Activated CD8-positive, alpha-beta memory T cell treated with anti-CD3 and anti-CD28 coated beads for 36 hours (primary cell): ENCODE data around the gene DRC3. TPM values are rescaled to one million over a fixed set of nuclear protein-coding genes. Genes with fewer than 3 reads are reported as not detected.

Source experiments
- CTCF ChIA-PET: fragments of 350-600 bp; sonication (Branson Sonifier 250); formaldehyde crosslinking; loops from one replicate; lab custom pipeline; 2021; ENCODE audit warnings: antibody characterized with exemption; lab: Charles Lee
- POLR2A ChIA-PET: fragments of 350-600 bp; sonication (Branson Sonifier 250); formaldehyde crosslinking; loops from one replicate; lab custom pipeline; 2021; ENCODE audit warnings: antibody characterized with exemption; lab: Charles Lee
- total RNA-seq, 2 experiments: library from RNA; stranded (reverse); gene quantifications; one replicate each; pipeline ENCODE4 v1.2.3, GENCODE V29; 2021

The DRC3 gene, protein sequence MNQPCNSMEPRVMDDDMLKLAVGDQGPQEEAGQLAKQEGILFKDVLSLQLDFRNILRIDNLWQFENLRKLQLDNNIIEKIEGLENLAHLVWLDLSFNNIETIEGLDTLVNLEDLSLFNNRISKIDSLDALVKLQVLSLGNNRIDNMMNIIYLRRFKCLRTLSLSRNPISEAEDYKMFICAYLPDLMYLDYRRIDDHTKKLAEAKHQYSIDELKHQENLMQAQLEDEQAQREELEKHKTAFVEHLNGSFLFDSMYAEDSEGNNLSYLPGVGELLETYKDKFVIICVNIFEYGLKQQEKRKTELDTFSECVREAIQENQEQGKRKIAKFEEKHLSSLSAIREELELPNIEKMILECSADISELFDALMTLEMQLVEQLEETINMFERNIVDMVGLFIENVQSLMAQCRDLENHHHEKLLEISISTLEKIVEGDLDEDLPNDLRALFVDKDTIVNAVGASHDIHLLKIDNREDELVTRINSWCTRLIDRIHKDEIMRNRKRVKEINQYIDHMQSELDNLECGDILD
- total RNA-seq, result under 1 TPM; 0.48 to 0.55 TPM

GRCh38 chr17:17972126-17972951, at the start of gene DRC3, which contains the start of gene TOM1L2:
Gene DRC3 (plus strand): TSS chr17:17972862. CDS start chr17:17977599, 4,737 bp downstream.
Gene TOM1L2 (minus strand): TSS chr17:17972400. CDS start chr17:17972313, 87 bp downstream.
- CTCF ChIA-PET, result interaction anchor here (0.7 to 2.7 kb wide), 4 partner anchors 13 to 61 kb away, joined by 3 to 11 read pairs (median 4); no protein-coding TSS in a partner anchor
- POLR2A ChIA-PET, result interaction anchor here (0.6 to 1.1 kb wide), 4 partner anchors 12 to 136 kb away, joined by 3 to 6 read pairs (median 4); no protein-coding TSS in a partner anchor

DNA sequence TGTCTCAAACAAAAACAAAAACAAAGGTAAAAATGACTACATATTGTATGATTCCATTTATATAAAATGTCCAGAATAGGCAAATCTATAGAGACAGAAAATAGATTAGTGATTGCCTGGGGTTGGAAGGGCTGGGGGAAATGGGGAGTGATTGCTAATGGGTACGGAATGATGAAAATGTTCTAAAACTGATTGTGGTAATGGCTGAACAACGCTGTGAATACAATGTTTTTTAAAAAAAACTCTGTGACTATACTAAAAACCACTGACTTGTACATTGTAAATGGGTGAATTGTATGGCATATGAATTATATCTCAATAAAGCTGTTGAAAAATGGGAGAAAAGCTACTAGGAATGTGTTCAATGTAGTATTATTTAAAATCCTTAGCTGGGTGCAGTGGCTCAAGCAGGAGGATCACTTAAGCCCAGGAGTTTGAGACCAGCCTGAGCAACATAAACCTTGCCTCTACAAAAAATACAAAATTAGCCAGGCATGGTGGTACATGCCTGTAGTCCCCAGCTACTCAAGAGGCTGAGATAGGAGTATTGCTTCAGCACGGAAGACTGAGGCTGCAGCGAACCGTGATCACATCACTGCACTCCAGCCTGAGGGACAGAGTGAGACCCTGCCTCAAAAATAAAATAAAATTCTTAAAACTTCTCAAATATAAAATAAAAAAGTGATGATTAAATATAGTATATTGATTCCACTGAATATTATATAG, 48.4 kb upstream of the DRC3 start:
- ChIA-PET POLR2A (interaction anchor here (0.6 kb wide), 2 partner anchors 77 to 173 kb away, joined by 3 to 4 read pairs; no protein-coding TSS in a partner anchor), CTCF (no interaction called here)

GRCh38 chr17:17924857-17925250, 47.8 kb upstream of the DRC3 start:
- ChIA-PET CTCF (no interaction called here), POLR2A (interaction anchor here (0.6 kb wide), 1 partner anchor 173 kb away, joined by 4 read pairs; no protein-coding TSS in a partner anchor)

- CTCF ChIA-PET, result interaction anchor here (0.5 to 0.6 kb wide), 3 partner anchors 98 to 700 kb away, joined by 3 read pairs; no protein-coding TSS in a partner anchor
- POLR2A ChIA-PET, result no interaction called here
Observed at GRCh38 chr17:17926036-17926435, 46.6 kb upstream of the DRC3 start.

DNA sequence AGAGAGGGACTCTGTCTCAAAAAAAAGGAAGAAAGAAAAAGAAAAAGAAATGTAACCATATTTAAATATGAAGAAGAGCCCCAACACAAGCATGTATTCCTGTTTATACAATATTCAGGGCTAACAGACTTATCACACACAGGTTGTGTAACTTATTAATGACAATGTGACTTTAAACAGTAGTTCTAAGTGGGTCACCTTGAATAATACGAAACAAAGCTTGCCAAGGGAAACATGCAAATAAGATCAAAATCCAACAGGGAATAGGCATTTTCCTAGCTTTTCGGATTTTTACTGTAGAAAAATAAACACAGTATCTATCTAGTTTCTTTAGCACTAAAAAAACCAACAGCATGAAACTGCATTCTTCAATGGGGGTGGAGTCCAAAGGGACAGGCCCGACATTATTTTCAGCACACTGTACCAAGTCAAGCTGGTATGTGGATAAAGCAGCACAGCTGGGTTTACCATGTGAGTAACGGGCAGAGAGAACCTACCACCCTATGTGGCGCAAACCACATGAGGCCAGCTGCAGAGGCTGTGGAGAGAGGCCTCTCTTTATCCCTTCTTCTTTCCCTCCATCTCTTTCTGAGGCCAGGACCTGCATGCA, 45.7 kb upstream of the DRC3 start:
- ChIA-PET POLR2A (no interaction called here), CTCF (interaction anchor here (1.0 kb wide), 1 partner anchor 8 kb away, joined by 3 read pairs; no protein-coding TSS in a partner anchor)

GRCh38 chr17:17928398-17929287, 44.0 kb upstream of the DRC3 start:
- ChIA-PET POLR2A (no interaction called here), CTCF (interaction anchor here (1.2 to 1.5 kb wide), 2 partner anchors 9 to 52 kb away, joined by 3 to 4 read pairs; no protein-coding TSS in a partner anchor)

GRCh38 chr17:17929655-17930380, 42.8 kb upstream of the DRC3 start:
- CTCF ChIA-PET, result interaction anchor here (0.6 to 1.5 kb wide), 2 partner anchors 11 to 117 kb away, joined by 4 to 7 read pairs; no protein-coding TSS in a partner anchor
- POLR2A ChIA-PET, result no interaction called here

DNA sequence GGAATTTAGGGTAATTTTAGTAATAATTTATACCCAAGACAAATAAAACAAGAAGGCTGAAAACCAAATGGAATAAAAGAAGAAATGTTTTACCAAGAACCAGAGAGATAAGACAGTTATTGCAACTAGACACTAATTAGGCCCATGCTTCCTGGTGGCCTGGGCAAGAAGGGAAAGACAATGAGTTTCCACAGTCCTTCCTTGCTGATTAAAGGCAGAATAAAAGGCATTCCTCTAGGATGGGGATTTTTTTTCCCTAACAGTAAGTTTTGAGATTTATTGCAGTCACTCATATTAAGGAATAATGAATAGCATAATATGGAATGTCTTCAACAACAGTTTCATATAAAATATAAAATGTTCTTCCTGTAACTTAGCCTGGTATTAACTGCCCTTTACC, 42.0 kb upstream of the DRC3 start:
- POLR2A ChIA-PET, result no interaction called here
- CTCF ChIA-PET, result interaction anchor here (0.9 kb wide), 1 partner anchor 67 kb away, joined by 3 read pairs; no protein-coding TSS in a partner anchor

DNA sequence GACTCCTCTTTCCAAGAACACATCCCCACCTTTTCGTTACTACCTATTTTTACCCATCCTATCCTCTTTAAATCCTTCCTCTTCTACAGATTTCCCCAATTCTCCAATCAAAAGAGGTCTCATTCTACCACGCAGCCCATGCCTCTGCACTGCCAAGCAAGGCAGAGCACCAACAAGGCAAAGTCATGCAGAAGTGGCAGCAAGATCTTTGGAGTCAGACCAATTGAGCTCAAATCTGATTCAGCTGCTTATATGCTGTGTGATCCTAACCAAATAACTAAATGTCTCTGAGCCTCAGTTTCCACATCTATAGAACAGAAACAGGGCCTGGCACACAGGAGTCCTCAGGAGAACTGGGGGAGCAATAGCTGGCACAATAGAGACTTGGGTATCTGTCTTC, 41.5 kb upstream of the DRC3 start:
- POLR2A ChIA-PET, result interaction anchor here (0.8 kb wide), 1 partner anchor 27 kb away, joined by 4 read pairs; no protein-coding TSS in a partner anchor
- CTCF ChIA-PET, result interaction anchor here (0.8 to 0.9 kb wide), 2 partner anchors 12 to 67 kb away, joined by 3 read pairs; no protein-coding TSS in a partner anchor

DNA sequence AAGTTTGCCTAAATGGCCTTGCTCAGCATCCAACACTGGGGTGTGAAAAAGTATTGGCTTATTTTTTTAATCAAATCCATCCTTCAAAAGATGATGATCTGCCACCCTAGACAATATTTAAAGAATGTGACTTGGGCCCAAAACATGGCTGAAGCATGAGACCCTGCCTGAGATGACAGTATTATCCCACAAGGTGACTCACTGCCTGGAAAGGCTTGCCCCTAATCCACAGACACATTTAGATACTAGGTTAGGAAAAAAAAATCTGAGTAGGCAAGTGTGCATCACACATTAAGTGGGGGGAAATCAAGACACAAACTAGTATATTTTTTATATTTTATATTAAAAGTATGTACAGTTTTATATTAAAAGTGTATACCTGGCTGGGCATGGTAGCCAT, 38.9 kb upstream of the DRC3 start:
- POLR2A ChIA-PET, result no interaction called here

GRCh38 chr17:17934214-17934613, 38.4 kb upstream of the DRC3 start:
- ChIA-PET CTCF (interaction anchor here (1.6 kb wide), 1 partner anchor 12 kb away, joined by 6 read pairs; no protein-coding TSS in a partner anchor), POLR2A (no interaction called here)

More for the DNA sequence above, 38.9 kb upstream of the DRC3 start:
- CTCF ChIA-PET, result no interaction called here

DNA sequence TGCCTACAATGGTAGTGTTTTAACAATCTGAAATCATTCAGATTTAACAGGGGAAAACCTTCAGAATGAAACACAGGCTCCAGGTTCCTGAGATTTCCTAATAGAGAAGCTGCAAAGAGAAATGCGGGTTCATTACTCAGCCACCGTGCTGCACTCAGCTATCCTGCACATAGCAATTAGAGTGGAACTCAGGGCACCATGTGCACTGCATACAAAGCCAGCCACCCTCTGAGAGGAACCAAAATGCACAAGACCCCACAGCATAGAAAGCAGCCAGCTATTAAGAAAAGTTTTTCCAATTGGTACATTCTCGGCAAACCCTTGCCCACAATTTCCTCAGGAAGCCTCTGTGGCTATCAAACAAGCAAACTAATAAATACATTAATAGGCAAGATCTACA, 37.9 kb upstream of the DRC3 start:
- CTCF ChIA-PET, result interaction anchor here (1.6 kb wide), 1 partner anchor 11 kb away, joined by 6 read pairs; no protein-coding TSS in a partner anchor
- POLR2A ChIA-PET, result no interaction called here

GRCh38 chr17:17935321-17936271, 37.1 kb upstream of the DRC3 start:
- POLR2A ChIA-PET, result no interaction called here
- CTCF ChIA-PET, result interaction anchor here (0.6 to 1.6 kb wide), 2 partner anchors 11 to 46 kb away, joined by 4 to 6 read pairs; no protein-coding TSS in a partner anchor

DNA sequence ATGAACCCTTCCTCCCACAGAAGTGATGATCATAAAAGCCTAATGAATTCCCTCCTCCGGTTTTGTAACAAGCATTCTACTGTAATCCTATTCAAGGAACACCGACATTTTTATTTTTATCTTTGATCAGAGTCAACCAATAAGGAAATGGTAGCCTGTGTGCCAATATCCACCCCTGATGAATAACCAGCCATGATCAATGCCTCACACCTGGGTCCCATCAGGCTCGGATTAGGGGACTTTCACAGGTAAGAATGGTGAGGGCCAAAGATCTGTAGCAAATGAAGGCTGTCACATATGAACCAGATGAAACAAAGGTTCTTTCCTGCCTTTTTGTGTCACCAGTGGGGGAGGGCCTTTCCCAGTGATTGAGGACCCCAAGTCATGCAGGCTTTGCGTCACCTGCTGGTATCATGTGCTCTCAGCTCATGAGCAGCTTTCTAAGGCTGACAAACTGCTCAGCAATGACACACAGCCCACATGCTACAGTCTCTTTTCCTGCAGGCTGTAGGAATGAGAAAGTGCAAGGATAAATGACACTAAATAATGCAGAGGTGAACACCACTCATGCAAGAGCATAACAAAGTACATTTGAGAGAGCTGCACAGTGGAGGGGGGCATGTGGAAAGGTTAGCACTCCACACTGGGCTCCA, 35.3 kb upstream of the DRC3 start:
- POLR2A ChIA-PET, result no interaction called here
- CTCF ChIA-PET, result no interaction called here

DNA sequence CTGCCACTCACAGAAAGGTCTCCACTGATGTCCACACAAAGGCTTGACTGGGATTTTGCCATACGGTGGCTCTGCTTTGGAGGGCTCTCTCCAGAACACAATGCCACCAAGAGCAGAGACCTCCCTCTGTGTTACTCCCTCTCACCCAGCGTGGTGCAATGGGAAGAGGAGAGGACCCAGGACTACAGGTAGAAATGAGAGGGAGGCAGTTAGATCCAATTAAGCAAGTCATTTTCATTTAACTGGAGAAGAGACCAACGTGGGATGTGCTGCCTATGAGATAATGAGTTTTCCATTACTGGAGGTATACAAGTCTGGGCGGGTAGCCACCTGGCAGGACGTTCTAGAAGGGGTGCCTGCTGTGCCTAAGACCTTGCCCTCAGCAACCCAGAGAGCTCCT, 34.7 kb upstream of the DRC3 start:
- POLR2A ChIA-PET, result no interaction called here
- CTCF ChIA-PET, result no interaction called here
